GM19023 (cell line): ENCODE measurements around the gene NELFB.

Experiments used
- ATAC-seq: cut with Tn5 transposase; IDR thresholded peaks from one replicate; pipeline ENCODE4 v1.9.1; 2021; ENCODE audit warnings: mild to moderate bottlenecking, moderate library complexity; ENCODE audit not compliant: unreplicated experiment

NELFB gene

GRCh38 chr9:137223078-137223970 is 31.8 kb upstream of the NELFB start:
- peak; percentile 71 for ATAC-seq

- ATAC-seq, result no peak
Observed at GRCh38 chr9:137224830-137225694, 30.1 kb upstream of the NELFB start, which contains the start of gene CYSRT1. Gene CYSRT1 (plus strand): TSS chr9:137225174. CDS start chr9:137225622, 448 bp downstream.

- no peak for ATAC-seq
Observed at GRCh38 chr9:137225699-137226331, 29.3 kb upstream of the NELFB start.

GRCh38 chr9:137226338-137227053 is 28.6 kb upstream of the NELFB start:
- no peak for ATAC-seq

GRCh38 chr9:137227054-137227852 is 27.9 kb upstream of the NELFB start, which contains the start of gene RNF224:
Gene RNF224 (plus strand): TSS chr9:137227502. CDS start chr9:137228336, 834 bp downstream.
- ATAC-seq, result no peak

- ATAC-seq, result no peak
Observed at GRCh38 chr9:137227853-137228505, 27.1 kb upstream of the NELFB start.

- ATAC-seq, result no peak
Observed at GRCh38 chr9:137228506-137228967, 26.6 kb upstream of the NELFB start.

GRCh38 chr9:137228968-137229896 is 25.9 kb upstream of the NELFB start:
- ATAC-seq, result no peak

- ATAC-seq, result no peak
Observed at GRCh38 chr9:137229903-137230704, 25.0 kb upstream of the NELFB start.

GRCh38 chr9:137230705-137231371 is 24.3 kb upstream of the NELFB start, which contains the start of gene SLC34A3:
Gene SLC34A3 (plus strand): TSS chr9:137230901. CDS start chr9:137231703, 802 bp downstream.
- ATAC-seq, result no peak

- ATAC-seq, result no peak
Observed at GRCh38 chr9:137231372-137232039, 23.6 kb upstream of the NELFB start.

GRCh38 chr9:137232101-137232500 is 23.0 kb upstream of the NELFB start:
- ATAC-seq, result no peak

- ATAC-seq, result no peak
Observed at GRCh38 chr9:137232510-137232909, 22.6 kb upstream of the NELFB start.

- no peak for ATAC-seq
Observed at GRCh38 chr9:137233143-137233980, 21.8 kb upstream of the NELFB start.
